ENCODE data around the gene AXDND1.
"Not testable (repeated sequence)": the region's sequence is repeated elsewhere in the genome, so short reads cannot be mapped to it uniquely, and the experiment has no call there.

The AXDND1 gene

DNA sequence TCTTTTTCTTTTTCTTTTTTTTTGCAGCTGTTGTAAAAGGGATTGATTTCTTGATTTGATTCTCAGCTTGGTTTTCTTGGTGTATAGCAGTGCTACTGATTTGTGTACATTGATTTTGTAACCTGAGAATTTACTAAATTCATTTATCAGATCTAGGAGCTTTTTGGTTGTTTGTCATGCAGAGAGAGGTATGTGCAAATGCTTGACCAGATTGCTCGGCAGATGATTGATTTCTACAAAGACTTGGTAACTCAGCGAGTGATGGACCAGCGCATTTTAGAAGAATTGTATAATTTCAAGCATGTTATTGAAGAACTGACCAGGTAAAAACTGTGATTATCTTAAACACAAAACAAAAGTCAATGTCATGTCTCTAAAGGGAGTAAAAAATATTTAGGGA is 27.9 kb downstream of the AXDND1 start:
- TF ChIP-seq, protein P1, sequence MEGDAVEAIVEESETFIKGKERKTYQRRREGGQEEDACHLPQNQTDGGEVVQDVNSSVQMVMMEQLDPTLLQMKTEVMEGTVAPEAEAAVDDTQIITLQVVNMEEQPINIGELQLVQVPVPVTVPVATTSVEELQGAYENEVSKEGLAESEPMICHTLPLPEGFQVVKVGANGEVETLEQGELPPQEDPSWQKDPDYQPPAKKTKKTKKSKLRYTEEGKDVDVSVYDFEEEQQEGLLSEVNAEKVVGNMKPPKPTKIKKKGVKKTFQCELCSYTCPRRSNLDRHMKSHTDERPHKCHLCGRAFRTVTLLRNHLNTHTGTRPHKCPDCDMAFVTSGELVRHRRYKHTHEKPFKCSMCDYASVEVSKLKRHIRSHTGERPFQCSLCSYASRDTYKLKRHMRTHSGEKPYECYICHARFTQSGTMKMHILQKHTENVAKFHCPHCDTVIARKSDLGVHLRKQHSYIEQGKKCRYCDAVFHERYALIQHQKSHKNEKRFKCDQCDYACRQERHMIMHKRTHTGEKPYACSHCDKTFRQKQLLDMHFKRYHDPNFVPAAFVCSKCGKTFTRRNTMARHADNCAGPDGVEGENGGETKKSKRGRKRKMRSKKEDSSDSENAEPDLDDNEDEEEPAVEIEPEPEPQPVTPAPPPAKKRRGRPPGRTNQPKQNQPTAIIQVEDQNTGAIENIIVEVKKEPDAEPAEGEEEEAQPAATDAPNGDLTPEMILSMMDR (conservative IDR thresholded peaks at IDR 0.05), result no peak
- no peak for TF ChIP-seq ZFX (IDR thresholded peaks at IDR 0.05)
- no peak overlapping the region for H3K27ac ChIP-seq

DNA sequence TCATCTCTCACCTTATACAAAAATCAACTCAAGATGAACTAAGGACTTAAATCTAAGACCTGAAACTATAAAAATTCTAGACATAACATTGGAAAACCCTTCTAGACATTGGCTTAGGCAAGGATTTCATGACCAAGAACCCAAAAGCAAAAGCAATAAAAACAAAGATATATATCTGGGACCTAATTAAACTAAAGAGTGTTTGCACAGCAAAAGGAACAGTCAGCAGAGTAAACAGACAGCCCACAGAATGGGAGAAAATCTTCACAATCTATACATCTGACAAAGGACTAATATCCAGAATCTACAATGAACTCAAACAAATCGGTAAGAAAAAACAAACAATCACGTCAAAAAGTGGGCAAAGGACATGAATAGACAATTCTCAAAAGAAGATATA is 33.6 kb downstream of the AXDND1 start:
- H3K27ac ChIP-seq, result not testable (repeated sequence)

- H3K27ac ChIP-seq, result not testable (repeated sequence)
These were observed 52.0 kb downstream of the AXDND1 start for GRCh38 chr1:179417760-179418159.

DNA sequence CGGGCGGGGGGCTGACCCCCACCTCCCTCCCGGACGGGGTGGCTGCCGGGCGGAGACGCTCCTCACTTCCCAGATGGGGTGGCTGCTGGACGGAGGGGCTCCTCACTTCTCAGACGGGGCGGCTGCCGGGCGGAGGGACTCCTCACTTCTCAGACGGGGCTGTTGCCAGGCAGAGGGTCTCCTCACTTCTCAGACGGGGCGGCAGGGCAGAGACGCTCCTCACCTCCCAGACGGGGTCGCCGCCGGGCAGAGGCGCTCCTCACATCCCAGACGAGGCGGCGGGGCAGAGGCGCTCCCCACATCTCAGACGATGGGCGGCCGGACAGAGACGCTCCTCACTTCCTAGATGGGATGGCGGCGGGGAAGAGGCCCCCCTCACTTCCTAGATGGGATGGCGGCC is 52.9 kb downstream of the AXDND1 start:
- not testable (repeated sequence) for H3K27ac ChIP-seq

DNA sequence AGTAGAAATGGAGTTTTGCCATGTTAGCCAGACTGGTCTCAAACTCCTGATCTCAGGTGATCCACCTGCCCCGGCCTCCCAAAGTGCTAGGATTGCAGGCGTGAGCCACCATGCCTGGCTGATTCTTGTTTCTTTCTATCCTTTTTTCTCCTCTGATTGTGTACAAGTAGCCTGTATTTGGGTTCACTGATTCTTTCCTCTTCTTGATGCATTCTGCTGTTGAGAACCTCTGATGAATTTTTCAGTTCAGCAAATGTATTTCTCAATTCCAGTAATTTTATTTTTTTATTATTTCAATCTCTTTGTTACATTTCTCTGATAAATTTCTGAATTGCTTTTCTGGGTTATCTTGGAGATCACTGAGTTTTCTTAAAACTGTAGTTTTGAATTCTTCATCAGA is 58.8 kb downstream of the AXDND1 start:
- no peak for TF ChIP-seq ZFX (IDR thresholded peaks at IDR 0.05)
- TF ChIP-seq, protein P1 (conservative IDR thresholded peaks at IDR 0.05), result no peak
- no peak overlapping the region for H3K27ac ChIP-seq

- no peak for TF ChIP-seq ZFX (IDR thresholded peaks at IDR 0.05)
- TF ChIP-seq, protein P1 (conservative IDR thresholded peaks at IDR 0.05), result no peak
- H3K27ac ChIP-seq, result no peak overlapping the region
These were observed 59.4 kb downstream of the AXDND1 start for GRCh38 chr1:179425186-179425585.

GRCh38 chr1:179437171-179437570 is 71.4 kb downstream of the AXDND1 start:
- H3K27ac ChIP-seq, result no peak overlapping the region
- TF ChIP-seq, protein P1 (conservative IDR thresholded peaks at IDR 0.05), result no peak
- TF ChIP-seq ZFX (IDR thresholded peaks at IDR 0.05), result no peak

GRCh38 chr1:179439646-179440045 is 73.9 kb downstream of the AXDND1 start:
- H3K27ac ChIP-seq, result not testable (repeated sequence)

- not testable (repeated sequence) for H3K27ac ChIP-seq
These were observed 74.5 kb downstream of the AXDND1 start for GRCh38 chr1:179440301-179440700.

DNA sequence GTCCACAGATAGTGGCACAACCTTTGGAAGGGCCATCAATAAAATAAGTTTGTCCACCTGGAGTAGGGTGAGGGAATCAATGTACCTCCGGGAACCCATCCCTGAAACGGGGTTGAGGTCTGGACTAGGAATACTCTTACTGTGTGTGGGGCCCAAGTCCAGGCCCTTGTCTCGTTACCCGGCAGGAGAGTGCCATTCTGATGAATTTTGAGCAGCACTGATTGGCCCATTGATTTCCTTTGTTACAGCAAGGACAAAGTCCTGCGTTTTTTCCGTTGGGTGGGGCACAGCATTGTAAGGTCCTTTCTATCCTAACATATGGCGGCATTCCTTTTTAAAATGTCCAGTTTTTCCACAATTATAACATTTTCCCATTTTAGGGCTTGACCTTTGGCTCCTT is 75.2 kb downstream of the AXDND1 start:
- H3K27ac ChIP-seq, result no peak overlapping the region
- TF ChIP-seq, protein P1 (conservative IDR thresholded peaks at IDR 0.05), result no peak
- no peak for TF ChIP-seq ZFX (IDR thresholded peaks at IDR 0.05)
